ENCODE results near the gene MARCHF7. TPM values are rescaled to one million over a fixed set of nuclear protein-coding genes. Genes with fewer than 3 reads are reported as not detected.
A peak's percentile ranks its signal among the peaks of the same experiment; 100 is the strongest.

Gene MARCHF7
- total RNA-seq, 1 donor from 2014 or later, result 67.1 TPM

DNA sequence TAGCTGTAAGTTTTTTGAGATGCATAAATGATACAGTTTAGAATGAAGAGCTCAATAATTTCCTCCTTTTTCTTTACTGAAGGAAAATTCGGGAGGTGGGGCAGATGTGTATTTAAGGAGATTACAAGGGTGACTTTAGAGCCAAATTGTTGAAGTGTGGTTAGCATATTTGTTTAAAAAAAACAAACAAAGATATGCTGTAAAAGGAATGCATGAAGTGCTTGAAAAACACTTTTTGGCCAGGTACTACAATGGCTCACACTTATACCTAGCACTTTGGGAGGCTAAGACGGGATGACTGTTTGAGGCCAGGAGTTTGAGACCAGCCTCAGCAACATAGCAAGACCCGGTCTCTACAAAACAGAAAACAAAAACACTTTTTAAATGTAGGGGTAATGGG, 47.3 kb downstream of the MARCHF7 start:
- H3K9me3 Mint-ChIP-seq, result no peaks in the 10 kb centered on the region
- peaks cover 9% of the 10 kb centered on the region for H3K4me1 Mint-ChIP-seq
- H3K27me3 Mint-ChIP-seq, result no peaks in the 10 kb centered on the region
- no peak for DNase-seq
- H3K4me3 Mint-ChIP-seq, result no peak overlapping the region
- no peak overlapping the region for H3K27ac Mint-ChIP-seq
- H3K36me3 Mint-ChIP-seq (ENCODE audit: low read depth), result peaks cover 45% of the 10 kb centered on the region
- intact Hi-C loops (cut with micrococcal nuclease), result loop anchor here (5.0 kb wide), 1 partner anchor 47 kb away; the partner anchor contains the start of gene MARCHF7

DNA sequence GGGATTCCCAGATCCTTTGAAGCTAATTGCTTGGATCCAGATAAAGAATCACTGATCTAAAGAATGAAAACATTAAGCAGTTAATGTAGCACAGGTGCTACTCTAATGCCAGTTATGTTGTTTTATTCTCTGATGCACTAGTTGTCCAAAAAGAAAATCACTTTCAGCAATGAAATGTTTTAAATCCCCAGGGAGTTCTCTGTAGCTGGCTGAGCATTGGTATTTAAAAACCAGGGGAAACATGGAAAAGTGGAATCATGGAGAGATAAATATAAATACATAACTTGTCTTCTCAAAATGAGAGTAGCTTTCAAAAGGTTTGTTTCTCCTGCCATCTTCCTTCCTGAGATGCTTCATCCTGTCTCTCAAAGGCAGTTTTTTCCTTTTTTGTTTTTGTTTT, 48.0 kb downstream of the MARCHF7 start:
- Mint-ChIP-seq H3K9me3 (no peaks in the 10 kb centered on the region), H3K27ac (no peak overlapping the region), H3K27me3 (no peaks in the 10 kb centered on the region), H3K36me3 (ENCODE audit: low read depth) (peaks cover 50% of the 10 kb centered on the region), H3K4me1 (peaks cover 9% of the 10 kb centered on the region), H3K4me3 (no peak overlapping the region)
- intact Hi-C loops (cut with micrococcal nuclease), result no loop called here
- DNase-seq, result no peak

DNA sequence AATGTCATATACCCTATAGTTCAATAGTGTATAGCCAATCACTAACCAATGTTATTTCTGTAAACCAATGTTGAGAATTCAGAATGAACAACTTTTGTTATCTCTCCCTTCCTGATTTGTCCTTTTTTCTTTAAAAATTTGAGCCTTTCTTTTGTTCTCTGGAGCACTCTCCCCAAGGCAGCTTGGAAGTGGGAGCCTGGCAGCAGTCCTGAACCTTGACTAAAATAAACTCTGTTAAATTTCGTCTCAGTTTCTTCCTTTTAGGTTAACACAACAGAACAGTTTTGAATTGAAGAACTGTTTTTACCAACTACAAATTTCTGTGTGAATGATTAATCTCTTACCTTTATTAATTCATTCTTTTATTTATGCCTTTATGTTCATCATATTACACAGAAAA, 49.8 kb downstream of the MARCHF7 start:
- intact Hi-C loops (cut with micrococcal nuclease), result no loop called here
- DNase-seq, result no peak
- Mint-ChIP-seq H3K4me3 (no peak overlapping the region), H3K4me1 (peaks cover 9% of the 10 kb centered on the region), H3K9me3 (no peaks in the 10 kb centered on the region), H3K36me3 (ENCODE audit: low read depth) (peaks cover 60% of the 10 kb centered on the region), H3K27me3 (no peaks in the 10 kb centered on the region), H3K27ac (peak overlapping the region; percentile 32)

Other genes starting within 250 kb of the MARCHF7 start
- gene BAZ2B, start 96.0 kb upstream of the MARCHF7 start, total RNA-seq, result 3.8 and 4.2 TPM in 2 replicates
- 0.54 and 0.72 TPM in 2 replicates for gene CD302, start 85.7 kb downstream of the MARCHF7 start, total RNA-seq
- 52.8 and 56.4 TPM in 2 replicates for gene LY75, start 192.2 kb downstream of the MARCHF7 start, total RNA-seq

Measured in activated CD4-positive, alpha-beta T cell treated with anti-CD3 and anti-CD28 coated beads, Interleukin-2, amount 10 ng/mL, durations not matched to agents 24 days and 14 days (primary cell).